GM19467 (cell line): Measurements from ENCODE around the gene CEP131.

Source experiments
- ATAC-seq: cut with Tn5 transposase; IDR thresholded peaks from one replicate; pipeline ENCODE4 v1.9.1; 2021; ENCODE audit warnings: mild to moderate bottlenecking, moderate library complexity; ENCODE audit not compliant: unreplicated experiment

Gene CEP131

GRCh38 chr17:81251709-81252301, 29.0 kb upstream of the CEP131 start:
- ATAC-seq: no peak

DNA sequence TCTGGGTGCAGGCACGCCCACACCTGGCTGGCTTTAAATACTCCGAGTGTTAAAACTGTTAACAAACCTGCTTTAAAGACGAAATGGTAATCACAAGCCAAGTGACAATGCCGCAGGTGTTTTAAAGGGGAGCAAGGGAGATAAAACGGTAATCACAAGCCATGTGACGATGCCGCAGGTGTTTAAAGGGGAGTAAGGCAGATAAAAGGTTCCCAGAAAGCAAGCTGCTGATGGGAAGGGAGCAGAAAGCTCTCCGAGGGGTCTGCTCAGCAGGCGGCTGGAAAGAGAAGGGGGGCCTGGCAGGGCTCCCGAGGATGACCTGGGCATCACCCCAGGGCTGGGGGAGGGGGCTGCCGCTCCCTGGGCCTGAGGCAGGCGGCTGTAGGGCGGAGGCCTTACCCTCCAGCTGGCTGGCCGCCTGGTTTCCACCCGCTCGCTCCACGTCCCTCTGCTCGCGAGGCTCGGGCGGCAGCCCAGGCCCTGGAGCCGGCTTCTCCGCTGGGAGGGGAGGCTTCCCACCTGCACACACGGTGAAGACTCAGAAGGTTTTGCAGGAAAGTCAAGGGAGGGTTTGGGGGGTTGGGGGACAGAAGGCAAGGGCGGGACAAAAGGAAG, 28.4 kb upstream of the CEP131 start:
- ATAC-seq: no peak

GRCh38 chr17:81250286-81251093, 27.7 kb upstream of the CEP131 start:
- ATAC-seq: no peak

- no peak for ATAC-seq
These were observed 26.7 kb upstream of the CEP131 start for GRCh38 chr17:81249223-81250040.

DNA sequence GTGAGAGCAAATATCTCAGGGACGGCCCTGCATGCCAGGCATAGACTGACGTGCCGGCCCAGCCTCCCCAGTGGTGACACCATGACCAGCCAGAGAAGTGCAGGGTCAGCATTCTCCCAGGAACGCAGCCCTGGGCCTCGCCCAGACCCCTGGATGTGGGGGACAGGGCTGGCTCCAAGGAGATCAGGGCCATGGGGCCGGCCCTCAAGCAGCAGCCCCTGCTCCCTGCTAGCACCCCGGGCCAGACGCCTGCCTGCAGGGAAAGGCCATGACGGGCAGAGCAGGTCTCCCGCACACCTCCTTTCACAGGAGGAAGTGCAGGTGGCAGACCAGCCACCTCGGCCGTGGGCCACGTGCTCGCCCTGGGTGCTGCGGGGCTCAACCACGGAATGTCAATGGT, 25.9 kb upstream of the CEP131 start:
- ATAC-seq: no peak

GRCh38 chr17:81247339-81247990, 24.7 kb upstream of the CEP131 start:
- ATAC-seq: no peak

- ATAC-seq: no peak
These were observed 24.0 kb upstream of the CEP131 start for GRCh38 chr17:81246679-81247338.

DNA sequence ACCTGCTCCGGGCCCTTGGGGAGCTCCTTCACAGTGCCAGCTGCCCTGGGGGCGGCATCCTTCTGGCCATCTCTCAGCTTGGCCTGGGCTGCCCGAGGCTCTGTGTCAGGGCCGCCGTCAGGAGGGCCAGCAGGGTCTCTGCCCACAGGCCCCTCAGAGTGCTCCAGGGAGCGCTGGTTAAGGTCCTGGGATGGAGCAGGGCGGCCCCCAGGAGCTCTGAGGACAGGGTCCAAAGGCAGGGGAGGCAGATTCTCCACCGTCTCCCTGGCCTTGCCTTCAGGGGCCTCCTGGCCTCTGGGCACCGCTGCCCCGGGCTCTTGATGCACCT, 23.5 kb upstream of the CEP131 start:
- ATAC-seq: no peak

- no peak for ATAC-seq
These were observed 23.0 kb upstream of the CEP131 start for GRCh38 chr17:81245665-81246342.

GRCh38 chr17:81245024-81245664, 22.4 kb upstream of the CEP131 start:
- ATAC-seq: no peak

GRCh38 chr17:81244358-81245023, 21.7 kb upstream of the CEP131 start:
- no peak for ATAC-seq

GRCh38 chr17:81243333-81243664, 20.5 kb upstream of the CEP131 start:
- no peak for ATAC-seq

DNA sequence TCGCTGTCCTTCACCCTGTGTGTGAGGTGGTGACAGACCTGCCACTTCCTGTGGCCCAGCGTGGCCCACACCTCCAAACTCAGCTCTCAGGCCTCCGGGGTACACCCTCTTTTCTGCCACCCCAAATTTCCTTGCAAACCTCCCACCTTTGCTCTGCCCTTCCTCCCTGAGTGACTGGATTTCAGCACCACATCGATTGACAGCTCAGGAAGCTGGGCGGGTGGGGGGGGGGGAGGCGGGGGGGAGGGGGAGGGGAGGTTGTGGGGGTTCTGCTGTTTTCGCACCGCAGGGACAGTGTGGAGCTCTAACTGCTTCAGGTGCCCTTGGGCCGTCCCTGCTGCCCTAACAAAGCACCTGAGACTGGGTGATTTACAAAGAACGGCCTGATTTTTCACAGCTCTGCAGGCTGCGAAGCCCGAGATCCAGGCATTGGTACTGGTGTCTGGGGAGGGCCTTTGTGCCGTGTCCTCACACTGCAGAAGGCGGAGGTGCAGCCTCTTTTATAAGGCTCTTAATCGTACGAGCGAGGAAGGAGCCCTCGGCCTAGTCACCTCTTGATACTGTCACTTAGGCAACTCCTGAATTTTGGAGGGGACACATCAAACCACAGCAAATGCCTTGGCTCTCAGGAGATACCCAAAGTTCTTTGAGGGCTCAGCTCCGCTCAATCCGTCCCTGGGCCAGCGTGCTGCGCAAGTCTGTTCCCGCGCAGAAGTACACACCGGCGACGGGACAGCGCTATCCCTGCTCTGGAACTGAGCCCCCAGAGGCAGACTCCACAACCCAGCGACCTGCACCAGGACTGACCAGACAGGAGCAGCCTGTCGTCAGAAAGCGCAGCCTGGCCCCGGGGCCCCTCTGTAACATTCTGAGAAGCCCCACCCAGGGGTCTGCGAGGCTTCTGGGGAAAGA, 19.9 kb upstream of the CEP131 start:
- ATAC-seq: no peak

- ATAC-seq: no peak
These were observed 19.1 kb upstream of the CEP131 start for GRCh38 chr17:81241648-81242420.

- no peak for ATAC-seq
These were observed 18.4 kb upstream of the CEP131 start for GRCh38 chr17:81241203-81241602.

GRCh38 chr17:81240761-81241160, 18.0 kb upstream of the CEP131 start:
- ATAC-seq: no peak
